ENCODE measurements around the gene SLC4A2.

The SLC4A2 gene

GRCh38 chr7:151117565-151117964 is 58.2 kb downstream of the SLC4A2 start:
- no peak for DNase-seq (ENCODE audit: low read depth)

GRCh38 chr7:151118108-151119054 is 59.0 kb downstream of the SLC4A2 start:
- DNase-seq (ENCODE audit: low read depth): no peak

GRCh38 chr7:151119055-151119415 is 59.6 kb downstream of the SLC4A2 start:
- DNase-seq (ENCODE audit: low read depth): no peak

GRCh38 chr7:151119902-151120301 is 60.5 kb downstream of the SLC4A2 start:
- no peak for DNase-seq (ENCODE audit: low read depth)

GRCh38 chr7:151120896-151121295 is 61.5 kb downstream of the SLC4A2 start:
- DNase-seq (ENCODE audit: low read depth): no peak

- no peak for DNase-seq (ENCODE audit: low read depth)
These were observed 62.2 kb downstream of the SLC4A2 start for GRCh38 chr7:151121380-151122170.

- DNase-seq (ENCODE audit: low read depth): no peak
These were observed 62.9 kb downstream of the SLC4A2 start for GRCh38 chr7:151122276-151122675.

GRCh38 chr7:151122796-151123157 is 63.4 kb downstream of the SLC4A2 start:
- no peak for DNase-seq (ENCODE audit: low read depth)

GRCh38 chr7:151123158-151123821 is 63.9 kb downstream of the SLC4A2 start:
- no peak for DNase-seq (ENCODE audit: low read depth)

- peak; percentile 69 for DNase-seq (ENCODE audit: low read depth)
These were observed 64.6 kb downstream of the SLC4A2 start for GRCh38 chr7:151123822-151124464.

GRCh38 chr7:151124481-151124880 is 65.1 kb downstream of the SLC4A2 start:
- no peak for DNase-seq (ENCODE audit: low read depth)

- DNase-seq (ENCODE audit: low read depth): no peak
These were observed 65.6 kb downstream of the SLC4A2 start for GRCh38 chr7:151124899-151125399.

- no peak for DNase-seq (ENCODE audit: low read depth)
These were observed 66.1 kb downstream of the SLC4A2 start for GRCh38 chr7:151125470-151125845.

- no peak for DNase-seq (ENCODE audit: low read depth)
These were observed 66.6 kb downstream of the SLC4A2 start for GRCh38 chr7:151125846-151126481.
